SK-N-SH treated with all-trans-retinoic acid at 6 μM for 48 hours (cell line): ENCODE measurements around the gene FHL3.

Experiments
- ATAC-seq: fragments of 200-7000 bp; cut with Tn5 transposase; 3 replicates; pipeline ENCODE4 v1.9.1; 2020; ENCODE audit warnings: mild to moderate bottlenecking, moderate library complexity
- BACH2 ChIP-seq: fragments of 250-450 bp; sonication (Bioruptor Pico); IDR thresholded peaks from 2 replicates; pipeline ENCODE4 v1.9.0; 2021; ENCODE audit warnings: mild to moderate bottlenecking, borderline replicate concordance
- CSDC2 ChIP-seq: fragments of 250-450 bp; sonication (Bioruptor Pico); IDR thresholded peaks from 2 replicates; pipeline ENCODE4 v1.5.0; 2020; ENCODE audit warnings: mild to moderate bottlenecking, moderate library complexity
- CSRNP3 ChIP-seq: fragments of 250-450 bp; sonication (Bioruptor Pico); IDR thresholded peaks from 2 replicates; pipeline ENCODE4 v1.5.1; 2021; ENCODE audit warnings: mild to moderate bottlenecking, moderate library complexity
- ESRRG ChIP-seq: fragments of 250-450 bp; sonication (Bioruptor Pico); IDR thresholded peaks from 2 replicates; pipeline ENCODE4 v1.6.1; 2021; ENCODE audit warnings: mild to moderate bottlenecking
- GLIS3 ChIP-seq: fragments of 250-450 bp; sonication (Bioruptor Pico); IDR thresholded peaks from 2 replicates; pipeline ENCODE4 v1.5.0; 2020; ENCODE audit warnings: mild to moderate bottlenecking, moderate library complexity
- ISL1 ChIP-seq: fragments of 250-450 bp; sonication (Bioruptor Pico); IDR thresholded peaks from 2 replicates; pipeline ENCODE4 v2.1.2; 2022; ENCODE audit warnings: mild to moderate bottlenecking, moderate library complexity
- OSR1 ChIP-seq: fragments of 250-450 bp; sonication (Bioruptor Pico); IDR thresholded peaks from 2 replicates; pipeline ENCODE4 v1.8.0; 2022; ENCODE audit warnings: moderate library complexity, mild to moderate bottlenecking, inconsistent platforms
- PATZ1 ChIP-seq: fragments of 250-450 bp; sonication (Bioruptor Pico); IDR thresholded peaks from 2 replicates; pipeline ENCODE4 v1.8.0; 2020; ENCODE audit warnings: mild to moderate bottlenecking, moderate library complexity, borderline replicate concordance
- PPARA ChIP-seq: fragments of 250-450 bp; sonication (Bioruptor Pico); IDR thresholded peaks from 2 replicates; pipeline ENCODE4 v1.5.0; 2020; ENCODE audit warnings: mild to moderate bottlenecking, borderline replicate concordance
- RARB ChIP-seq: fragments of 250-450 bp; sonication (Bioruptor Pico); IDR thresholded peaks from 2 replicates; pipeline ENCODE4 v1.8.0; 2021; ENCODE audit warnings: mild to moderate bottlenecking, moderate library complexity
- SNAI2 ChIP-seq: fragments of 250-450 bp; sonication (Bioruptor Pico); IDR thresholded peaks from 2 replicates; pipeline ENCODE4 v1.5.0; 2020; ENCODE audit warnings: mild to moderate bottlenecking, moderate library complexity
- TOX ChIP-seq: fragments of 250-450 bp; sonication (Bioruptor Pico); IDR thresholded peaks from 2 replicates; pipeline ENCODE4 v1.8.0; 2021; ENCODE audit warnings: mild to moderate bottlenecking, moderate library complexity, borderline replicate concordance
- TSHZ2 ChIP-seq: fragments of 250-450 bp; sonication (Bioruptor Pico); IDR thresholded peaks from 2 replicates; pipeline ENCODE4 v1.5.0; 2020; ENCODE audit warnings: mild to moderate bottlenecking, moderate library complexity
- ZC3H10 ChIP-seq: fragments of 250-450 bp; sonication (Bioruptor Pico); IDR thresholded peaks from 2 replicates; pipeline ENCODE4 v1.5.1; 2021; ENCODE audit warnings: mild to moderate bottlenecking, moderate library complexity
- ZFP3 ChIP-seq: fragments of 250-450 bp; sonication (Bioruptor Pico); IDR thresholded peaks from 2 replicates; pipeline ENCODE4 v1.5.0; 2020; ENCODE audit warnings: mild to moderate bottlenecking, moderate library complexity
- ZFP30 ChIP-seq: fragments of 450-650 bp; formaldehyde crosslinking; IDR thresholded peaks from 2 replicates; pipeline ENCODE4 v1.5.0; 2022; ENCODE audit warnings: mild to moderate bottlenecking, moderate library complexity
- ZNF565 ChIP-seq: fragments of 450-650 bp; formaldehyde crosslinking; conservative IDR thresholded peaks from 2 replicates; pipeline ENCODE4 v1.5.0; 2020; ENCODE audit warnings: low read depth, mild to moderate bottlenecking, moderate library complexity
- ZNF70 ChIP-seq: fragments of 450-650 bp; formaldehyde crosslinking; IDR thresholded peaks from 2 replicates; pipeline ENCODE4 v1.5.0; 2020; ENCODE audit warnings: mild to moderate bottlenecking, moderate library complexity
- TF ChIP-seq, protein P1 (sequence below): fragments of 250-450 bp; sonication (Bioruptor Pico); IDR thresholded peaks from 2 replicates; pipeline ENCODE4 v1.5.1; 2020; ENCODE audit warnings: low read depth, mild to moderate bottlenecking, moderate library complexity
- TF ChIP-seq, protein P2 (sequence below): fragments of 250-450 bp; sonication (Bioruptor Pico); IDR thresholded peaks from 2 replicates; pipeline ENCODE4 v1.8.0; 2021; ENCODE audit warnings: low read depth, mild to moderate bottlenecking, moderate library complexity, borderline replicate concordance

The FHL3 gene

DNA sequence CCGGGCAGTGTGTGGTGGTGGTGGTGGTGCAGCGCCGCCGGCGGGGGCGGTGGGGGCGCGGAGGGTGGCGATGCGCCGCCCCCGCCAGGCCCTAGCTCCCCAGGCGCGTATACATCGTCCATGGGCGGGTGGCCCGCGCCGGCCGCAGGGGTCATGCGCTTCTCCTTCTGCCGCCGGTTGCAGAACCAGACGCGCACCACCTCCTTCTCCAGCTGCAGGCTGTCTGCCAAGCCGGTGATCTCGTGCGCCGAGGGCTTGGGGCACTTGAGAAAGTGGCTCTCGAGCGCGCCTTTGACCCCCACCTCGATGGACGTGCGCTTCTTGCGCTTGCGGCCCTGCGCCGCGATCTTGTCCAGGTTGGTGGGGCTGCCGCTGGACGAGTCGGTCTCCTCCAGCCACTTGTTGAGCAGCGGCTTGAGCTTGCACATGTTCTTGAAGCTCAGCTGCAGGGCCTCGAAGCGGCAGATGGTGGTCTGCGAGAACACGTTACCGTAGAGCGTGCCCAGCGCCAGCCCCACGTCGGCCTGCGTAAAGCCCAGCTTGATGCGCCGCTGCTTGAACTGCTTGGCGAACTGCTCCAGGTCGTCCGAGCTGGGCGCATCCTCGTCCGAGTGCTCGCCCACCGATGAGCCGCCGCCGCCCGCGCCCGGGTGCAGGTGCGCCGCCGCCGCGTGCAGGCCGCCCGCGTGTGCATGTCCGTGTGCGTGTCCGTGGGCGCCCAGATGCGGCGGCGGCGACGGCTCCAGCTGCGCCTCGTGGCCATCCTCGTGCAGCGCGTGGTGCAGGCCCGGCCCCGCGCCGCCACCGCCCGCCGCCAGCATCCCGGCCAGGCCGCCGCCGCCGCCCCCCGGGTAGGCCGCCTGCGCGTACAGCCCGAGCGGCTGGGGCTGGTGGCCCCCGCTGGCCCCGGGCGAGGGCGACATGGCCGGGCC is 40.4 kb upstream of the FHL3 start:
- no peak for ATAC-seq
- TF ChIP-seq CSDC2 (CRISPR knock-in tag) (no peak), ISL1 (no peak), ZFP3 (CRISPR knock-in tag) (no peak)

- ATAC-seq, result no peak
- TF ChIP-seq, protein P1, sequence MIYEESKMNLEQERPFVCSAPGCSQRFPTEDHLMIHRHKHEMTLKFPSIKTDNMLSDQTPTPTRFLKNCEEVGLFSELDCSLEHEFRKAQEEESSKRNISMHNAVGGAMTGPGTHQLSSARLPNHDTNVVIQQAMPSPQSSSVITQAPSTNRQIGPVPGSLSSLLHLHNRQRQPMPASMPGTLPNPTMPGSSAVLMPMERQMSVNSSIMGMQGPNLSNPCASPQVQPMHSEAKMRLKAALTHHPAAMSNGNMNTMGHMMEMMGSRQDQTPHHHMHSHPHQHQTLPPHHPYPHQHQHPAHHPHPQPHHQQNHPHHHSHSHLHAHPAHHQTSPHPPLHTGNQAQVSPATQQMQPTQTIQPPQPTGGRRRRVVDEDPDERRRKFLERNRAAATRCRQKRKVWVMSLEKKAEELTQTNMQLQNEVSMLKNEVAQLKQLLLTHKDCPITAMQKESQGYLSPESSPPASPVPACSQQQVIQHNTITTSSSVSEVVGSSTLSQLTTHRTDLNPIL (CRISPR knock-in tag), result no peak
- TF ChIP-seq ZFP3 (CRISPR knock-in tag), result no peak
- TF ChIP-seq GLIS3, result no peak
- TF ChIP-seq ZNF565 (CRISPR knock-in tag), result no peak
- TF ChIP-seq CSRNP3 (CRISPR knock-in tag), result no peak
These were observed 39.2 kb upstream of the FHL3 start for GRCh38 chr1:38044221-38045215.

DNA sequence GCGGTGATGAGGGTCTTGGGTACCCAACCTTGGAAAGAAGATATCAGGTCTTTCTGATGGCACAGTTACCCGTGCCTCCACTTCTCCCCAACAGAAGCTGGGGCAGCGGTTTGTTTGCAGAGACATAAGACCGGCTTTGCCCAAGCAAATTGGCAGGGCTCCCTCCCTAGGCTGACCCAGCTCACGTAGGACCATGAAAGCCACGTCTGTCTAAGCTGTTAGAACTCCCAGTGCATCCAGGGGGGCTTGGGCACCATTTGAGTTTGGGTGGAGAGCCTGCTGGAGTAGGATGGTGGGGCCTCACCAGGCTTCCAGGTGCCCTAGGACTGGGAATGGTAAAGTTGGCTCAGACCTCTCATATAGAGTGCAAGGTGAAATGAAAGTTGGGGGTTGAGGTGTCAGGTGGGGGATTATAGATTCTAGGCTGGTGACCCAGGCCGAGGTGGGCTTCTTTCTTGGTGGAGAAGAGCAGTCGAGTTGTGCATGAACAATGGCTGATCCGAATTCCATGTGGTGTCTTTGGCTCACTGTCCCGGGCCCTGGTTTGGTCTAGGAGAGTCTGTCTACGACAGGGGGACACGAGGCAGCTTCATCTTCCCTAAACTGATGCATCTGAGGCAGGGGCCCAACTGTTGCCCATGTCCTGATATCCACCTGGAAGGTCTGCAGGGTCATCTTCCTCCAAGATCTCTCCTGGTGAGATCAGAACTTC is 37.9 kb upstream of the FHL3 start:
- no peak for TF ChIP-seq SNAI2 (CRISPR knock-in tag)
- TF ChIP-seq CSDC2 (CRISPR knock-in tag), result no peak
- no peak for TF ChIP-seq CSRNP3 (CRISPR knock-in tag)
- no peak for TF ChIP-seq ZNF565 (CRISPR knock-in tag)
- TF ChIP-seq, protein P2, sequence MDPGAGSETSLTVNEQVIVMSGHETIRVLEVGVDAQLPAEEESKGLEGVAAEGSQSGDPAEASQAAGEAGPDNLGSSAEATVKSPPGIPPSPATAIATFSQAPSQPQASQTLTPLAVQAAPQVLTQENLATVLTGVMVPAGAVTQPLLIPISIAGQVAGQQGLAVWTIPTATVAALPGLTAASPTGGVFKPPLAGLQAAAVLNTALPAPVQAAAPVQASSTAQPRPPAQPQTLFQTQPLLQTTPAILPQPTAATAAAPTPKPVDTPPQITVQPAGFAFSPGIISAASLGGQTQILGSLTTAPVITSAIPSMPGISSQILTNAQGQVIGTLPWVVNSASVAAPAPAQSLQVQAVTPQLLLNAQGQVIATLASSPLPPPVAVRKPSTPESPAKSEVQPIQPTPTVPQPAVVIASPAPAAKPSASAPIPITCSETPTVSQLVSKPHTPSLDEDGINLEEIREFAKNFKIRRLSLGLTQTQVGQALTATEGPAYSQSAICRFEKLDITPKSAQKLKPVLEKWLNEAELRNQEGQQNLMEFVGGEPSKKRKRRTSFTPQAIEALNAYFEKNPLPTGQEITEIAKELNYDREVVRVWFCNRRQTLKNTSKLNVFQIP (CRISPR knock-in tag), result no peak
- no peak for TF ChIP-seq OSR1 (CRISPR knock-in tag)
- TF ChIP-seq ZFP30 (CRISPR knock-in tag), result no peak
- TF ChIP-seq TOX (CRISPR knock-in tag), result no peak
- no peak for TF ChIP-seq ESRRG (CRISPR knock-in tag)
- no peak for TF ChIP-seq PATZ1 (CRISPR knock-in tag)
- TF ChIP-seq ZFP3 (CRISPR knock-in tag), result no peak
- no peak for TF ChIP-seq ZC3H10 (CRISPR knock-in tag)
- no peak for TF ChIP-seq GLIS3
- TF ChIP-seq BACH2, result no peak
- no peak for TF ChIP-seq ISL1
- no peak for TF ChIP-seq ZNF70 (CRISPR knock-in tag)
- TF ChIP-seq TSHZ2, result no peak
- no peak for TF ChIP-seq RARB (CRISPR knock-in tag)
- TF ChIP-seq, protein P1 (CRISPR knock-in tag), result no peak
- TF ChIP-seq PPARA, result no peak
- no peak for ATAC-seq
